Left lobe of liver (tissue), 2 donors: Measurements from ENCODE around the gene MAP3K3. TPM values are rescaled to one million over a fixed set of nuclear protein-coding genes. Genes with fewer than 3 reads are reported as not detected.
A peak's percentile ranks its signal among the peaks of the same experiment; 100 is the strongest.

Source experiments
- ATAC-seq: fragments of 200-7000 bp; cut with Tn5 transposase; one replicate; pipeline ENCODE4 v1.9.1; 2020; ENCODE audit warnings: mild to moderate bottlenecking, moderate library complexity
- DNase-seq: peaks from one replicate; pipeline ENCODE4 v3.0.0-alpha.2; 2020; ENCODE audit warnings: low spot score
- total RNA-seq: library from RNA; stranded (reverse); gene quantifications from one replicate; pipeline ENCODE4 v1.2.1, GENCODE V29; 2021
- donor health status: DM: no; HTN: no; CAD: no; lungs with moderate emphysema.
- donor health status: DM: no; HTN: yes; CAD: no.

Gene MAP3K3
- total RNA-seq, 1 donor from 2014 or later: 11.6 TPM

- ATAC-seq (no peak), DNase-seq (no peak)
Measured at GRCh38 chr17:63692195-63692816, 70.1 kb downstream of the MAP3K3 start.

GRCh38 chr17:63693411-63694113 is 71.3 kb downstream of the MAP3K3 start:
- DNase-seq (no peak), ATAC-seq (no peak)

- no peak for ATAC-seq
- DNase-seq: no peak
Measured at GRCh38 chr17:63694229-63694949, 72.2 kb downstream of the MAP3K3 start.

GRCh38 chr17:63694950-63695773 is 72.9 kb downstream of the MAP3K3 start:
- no peak for ATAC-seq
- no peak for DNase-seq

GRCh38 chr17:63695889-63696288 is 73.7 kb downstream of the MAP3K3 start:
- DNase-seq (no peak), ATAC-seq (no peak)

GRCh38 chr17:63696381-63696961 is 74.3 kb downstream of the MAP3K3 start:
- no peak for ATAC-seq

GRCh38 chr17:63697341-63698286 is 75.4 kb downstream of the MAP3K3 start:
- peak; percentile 65 for DNase-seq
- peak; percentile 57 for ATAC-seq

More at GRCh38 chr17:63696381-63696961, 74.3 kb downstream of the MAP3K3 start:
- DNase-seq: no peak

GRCh38 chr17:63698381-63698885 is 76.2 kb downstream of the MAP3K3 start:
- DNase-seq (no peak), ATAC-seq (peak; percentile 60)

- DNase-seq (peak; percentile 58), ATAC-seq (peak; percentile 37)
Measured at GRCh38 chr17:63698886-63699637, 76.8 kb downstream of the MAP3K3 start.

GRCh38 chr17:63699638-63700527 is 77.7 kb downstream of the MAP3K3 start, which contains the start of gene LIMD2:
TSS of gene LIMD2 (minus strand) at chr17:63700125. CDS start at chr17:63699298, 827 bp downstream.
- DNase-seq: peak; percentile 63
- ATAC-seq: peak; percentile 8

- peak; percentile 56 for DNase-seq
- ATAC-seq: peak; percentile 6
Measured at GRCh38 chr17:63700528-63701455, 78.6 kb downstream of the MAP3K3 start.

- ATAC-seq (no peak), DNase-seq (no peak)
Measured at GRCh38 chr17:63701456-63701820, 79.2 kb downstream of the MAP3K3 start.

- DNase-seq: no peak
- no peak for ATAC-seq
Measured at GRCh38 chr17:63701868-63702720, 79.9 kb downstream of the MAP3K3 start.

- ATAC-seq (no peak), DNase-seq (no peak)
Measured at GRCh38 chr17:63702721-63703015, 80.5 kb downstream of the MAP3K3 start.

GRCh38 chr17:63703029-63703428 is 80.8 kb downstream of the MAP3K3 start:
- no peak for DNase-seq
- ATAC-seq: no peak
